Caco-2 (cell line): ENCODE data around the gene HOATZ. TPM values are rescaled to one million over a fixed set of nuclear protein-coding genes. Genes with fewer than 3 reads are reported as not detected.

Source experiments
- BruUV-seq: library from RNA; stranded (reverse); fragments of 400-500 nt; replicated peaks from 2 replicates; lab custom pipeline; 2021; lab: Mats Ljungman, UMichigan
- CTCF ChIA-PET: fragments of 300-600 bp; sonication (Branson Sonifier 250); formaldehyde crosslinking; loops from one replicate; lab custom pipeline; 2022; ENCODE audit warnings: antibody characterized with exemption; lab: Charles Lee
- POLR2A ChIA-PET: fragments of 300-600 bp; sonication (Branson Sonifier 250); formaldehyde crosslinking; loops from one replicate; lab custom pipeline; 2022; ENCODE audit warnings: antibody characterized with exemption; lab: Charles Lee
- DNase-seq, 2 experiments: peaks; one replicate each; pipeline versions ENCODE4 v3.0.0 to v3.0.0-alpha.2; 2020 to 2022
- H3K27me3 ChIP-seq: replicated peaks from 2 replicates; pipeline ENCODE4 v1.6.0; 2011; ENCODE audit warnings: low read length; ENCODE audit not compliant: control insufficient read depth, insufficient read depth
- H3K36me3 ChIP-seq: 2 replicates; pipeline ENCODE4 v1.5.1; 2011; ENCODE audit warnings: low read length; ENCODE audit not compliant: control insufficient read depth, insufficient read depth
- H3K4me1 ChIP-seq: fragments of 250-450 bp; sonication (Bioruptor Pico); 2 replicates; pipeline ENCODE4 v1.5.1; 2020; ENCODE audit warnings: mild to moderate bottlenecking
- H3K4me3 ChIP-seq: 2 replicates; pipeline ENCODE4 v1.5.1; 2011; ENCODE audit warnings: low read depth, mild to moderate bottlenecking, control low read depth, low read length
- H3K9me3 ChIP-seq: fragments of 250-450 bp; sonication (Bioruptor Pico); 2 replicates; pipeline ENCODE4 v1.5.1; 2020; ENCODE audit warnings: mild to moderate bottlenecking, moderate library complexity
- H3K27ac Mint-ChIP-seq: one replicate; pipeline ENCODE4 v1.8.0; 2022; ENCODE audit warnings: mixed read lengths; ENCODE audit not compliant: unreplicated experiment
- H3K27me3 Mint-ChIP-seq: one replicate; pipeline ENCODE4 v1.8.0; 2022; ENCODE audit warnings: mixed read lengths; ENCODE audit not compliant: insufficient read depth, unreplicated experiment
- H3K36me3 Mint-ChIP-seq: one replicate; pipeline ENCODE4 v1.8.0; 2022; ENCODE audit warnings: mild to moderate bottlenecking, mixed read lengths; ENCODE audit not compliant: insufficient read depth, unreplicated experiment
- H3K4me1 Mint-ChIP-seq: one replicate; pipeline ENCODE4 v1.8.0; 2022; ENCODE audit warnings: low read depth, mixed read lengths; ENCODE audit not compliant: unreplicated experiment
- H3K4me3 Mint-ChIP-seq: one replicate; pipeline ENCODE4 v1.8.0; 2022; ENCODE audit warnings: mild to moderate bottlenecking, moderate library complexity, mixed read lengths; ENCODE audit not compliant: unreplicated experiment
- H3K9me3 Mint-ChIP-seq: one replicate; pipeline ENCODE4 v1.8.0; 2022; ENCODE audit warnings: mixed read lengths; ENCODE audit not compliant: unreplicated experiment
- intact Hi-C: fragments of 100-400 bp; cut with micrococcal nuclease; formaldehyde crosslinking; loops from one replicate; pipeline ENCODE4 v1.10.0; 2022; ENCODE audit not compliant: unreplicated experiment
- total RNA-seq: library from RNA; stranded (reverse); gene quantifications from 2 replicates; pipeline ENCODE4 v1.2.3, GENCODE V29; 2022
- TF ChIP-seq, protein P1 (sequence below), 2 experiments: fragments of 200-600 bp in 1 of 2; IDR thresholded peaks; 1 replicate in 1 of 2; 2 replicates in 1 of 2; pipeline versions ENCODE4 v1.5.1 to v1.8.0; 2011 to 2022; ENCODE audit warnings: antibody characterized with exemption in 1 of 2, control low read depth in 1 of 2, inconsistent platforms in 1 of 2, low read depth in 1 of 2, low read length in 1 of 2, mild to moderate bottlenecking in 1 of 2, moderate library complexity in 1 of 2; ENCODE audit not compliant: insufficient read depth in 1 of 2, severe bottlenecking in 1 of 2, unreplicated experiment in 1 of 2

Gene HOATZ
- total RNA-seq, 1 experiment from 2014 or later: not detected

GRCh38 chr11:111513240-111513605 is 1.4 kb upstream of the HOATZ start:
- Histone ChIP-seq H3K9me3 (no peaks in the 10 kb centered on the region), H3K36me3 (no peaks in the 10 kb centered on the region), H3K4me1 (peaks cover 18% of the 10 kb centered on the region; the same call in 1 of the 2 replicates), H3K27me3 (no peaks in the 10 kb centered on the region), H3K4me3 (no peak overlapping the region)
- ChIA-PET CTCF (no interaction called here), POLR2A (no interaction called here)
- intact Hi-C loops: no loop called here
- DNase-seq: no peak
- no peak overlapping the region for H3K27ac Mint-ChIP-seq
- TF ChIP-seq, protein P1, sequence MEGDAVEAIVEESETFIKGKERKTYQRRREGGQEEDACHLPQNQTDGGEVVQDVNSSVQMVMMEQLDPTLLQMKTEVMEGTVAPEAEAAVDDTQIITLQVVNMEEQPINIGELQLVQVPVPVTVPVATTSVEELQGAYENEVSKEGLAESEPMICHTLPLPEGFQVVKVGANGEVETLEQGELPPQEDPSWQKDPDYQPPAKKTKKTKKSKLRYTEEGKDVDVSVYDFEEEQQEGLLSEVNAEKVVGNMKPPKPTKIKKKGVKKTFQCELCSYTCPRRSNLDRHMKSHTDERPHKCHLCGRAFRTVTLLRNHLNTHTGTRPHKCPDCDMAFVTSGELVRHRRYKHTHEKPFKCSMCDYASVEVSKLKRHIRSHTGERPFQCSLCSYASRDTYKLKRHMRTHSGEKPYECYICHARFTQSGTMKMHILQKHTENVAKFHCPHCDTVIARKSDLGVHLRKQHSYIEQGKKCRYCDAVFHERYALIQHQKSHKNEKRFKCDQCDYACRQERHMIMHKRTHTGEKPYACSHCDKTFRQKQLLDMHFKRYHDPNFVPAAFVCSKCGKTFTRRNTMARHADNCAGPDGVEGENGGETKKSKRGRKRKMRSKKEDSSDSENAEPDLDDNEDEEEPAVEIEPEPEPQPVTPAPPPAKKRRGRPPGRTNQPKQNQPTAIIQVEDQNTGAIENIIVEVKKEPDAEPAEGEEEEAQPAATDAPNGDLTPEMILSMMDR (IDR thresholded peaks at IDR 0.05; ENCODE audit: insufficient read depth in 1 of 2, low read depth in 1 of 2, low read length in 1 of 2, severe bottlenecking in 1 of 2, unreplicated experiment in 1 of 2): no peak
- H3K4me1 Mint-ChIP-seq: no peaks in the 10 kb centered on the region
- H3K4me3 Mint-ChIP-seq: no peak overlapping the region
- peaks cover 5% of the 10 kb centered on the region for H3K9me3 Mint-ChIP-seq
- H3K36me3 Mint-ChIP-seq: no peaks in the 10 kb centered on the region
- no TSS peak for BruUV-seq
- H3K27me3 Mint-ChIP-seq: peaks cover 6% of the 10 kb centered on the region

DNA sequence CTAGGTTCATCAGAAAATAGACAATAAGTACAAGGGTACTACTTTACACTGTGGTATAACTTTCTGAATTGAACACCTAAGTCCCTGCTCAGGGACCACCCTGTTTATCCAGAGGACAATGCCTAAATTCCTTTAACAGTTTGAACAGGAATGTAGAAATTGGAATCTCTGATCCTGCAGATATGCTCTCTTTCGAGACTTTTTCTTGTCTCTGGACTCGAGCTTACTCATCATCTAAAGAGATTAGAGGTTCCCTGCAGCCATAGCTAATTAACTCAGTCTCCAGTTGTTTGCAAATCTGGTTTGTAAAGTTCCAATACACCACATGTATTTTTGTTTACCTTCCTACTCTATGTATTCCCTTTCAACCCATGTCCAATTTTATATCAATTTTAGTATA is 1.0 kb downstream of the HOATZ start:
- H3K36me3 ChIP-seq: no peaks in the 10 kb centered on the region
- H3K9me3 Mint-ChIP-seq: no peaks in the 10 kb centered on the region
- no TSS peak for BruUV-seq
- POLR2A ChIA-PET: no interaction called here
- no peaks in the 10 kb centered on the region for H3K27me3 ChIP-seq
- no peak overlapping the region for H3K27ac Mint-ChIP-seq
- no peak overlapping the region for H3K4me3 ChIP-seq
- H3K4me3 Mint-ChIP-seq: no peak overlapping the region
- intact Hi-C loops: no loop called here
- TF ChIP-seq, protein P1 (IDR thresholded peaks at IDR 0.05; ENCODE audit: insufficient read depth in 1 of 2, low read depth in 1 of 2, low read length in 1 of 2, severe bottlenecking in 1 of 2, unreplicated experiment in 1 of 2): no peak
- no peaks in the 10 kb centered on the region for H3K9me3 ChIP-seq
- no peak for DNase-seq
- H3K4me1 Mint-ChIP-seq: no peaks in the 10 kb centered on the region
- no peaks in the 10 kb centered on the region for H3K27me3 Mint-ChIP-seq
- H3K36me3 Mint-ChIP-seq: no peaks in the 10 kb centered on the region
- peaks cover 26% of the 10 kb centered on the region for H3K4me1 ChIP-seq
- CTCF ChIA-PET: no interaction called here

GRCh38 chr11:111518668-111519067 is 4.1 kb downstream of the HOATZ start:
- Mint-ChIP-seq H3K4me1 (no peaks in the 10 kb centered on the region), H3K27ac (no peak overlapping the region), H3K36me3 (no peaks in the 10 kb centered on the region), H3K9me3 (no peaks in the 10 kb centered on the region), H3K27me3 (no peaks in the 10 kb centered on the region), H3K4me3 (no peak overlapping the region)
- DNase-seq: no peak
- Histone ChIP-seq H3K27me3 (no peaks in the 10 kb centered on the region), H3K4me3 (no peak overlapping the region), H3K9me3 (no peaks in the 10 kb centered on the region), H3K36me3 (no peaks in the 10 kb centered on the region), H3K4me1 (peaks cover 44% of the 10 kb centered on the region)
- CTCF ChIA-PET: no interaction called here
- intact Hi-C loops: no loop called here
- no TSS peak for BruUV-seq
- POLR2A ChIA-PET: no interaction called here
- TF ChIP-seq, protein P1 (IDR thresholded peaks at IDR 0.05; ENCODE audit: insufficient read depth in 1 of 2, low read depth in 1 of 2, low read length in 1 of 2, severe bottlenecking in 1 of 2, unreplicated experiment in 1 of 2): no peak
